ENCODE measurements around the gene ADAP1. TPM values are rescaled to one million over a fixed set of nuclear protein-coding genes. Genes with fewer than 3 reads are reported as not detected.

Gene ADAP1
- total RNA-seq, 1 donor from 2014 or later = 5.2 TPM

- DNase-seq (ENCODE audit: low read depth, low spot score) = no peak
- Mint-ChIP-seq H3K4me3 (no peak overlapping the region), H3K36me3 (ENCODE audit: low read depth) (no peaks in the 10 kb centered on the region), H3K4me1 (no peaks in the 10 kb centered on the region), H3K27me3 (ENCODE audit: low read depth) (peaks cover 33% of the 10 kb centered on the region), H3K9me3 (peaks cover 6% of the 10 kb centered on the region), H3K27ac (ENCODE audit: unreplicated experiment) (no peak overlapping the region)
- TF ChIP-seq, protein P1, sequence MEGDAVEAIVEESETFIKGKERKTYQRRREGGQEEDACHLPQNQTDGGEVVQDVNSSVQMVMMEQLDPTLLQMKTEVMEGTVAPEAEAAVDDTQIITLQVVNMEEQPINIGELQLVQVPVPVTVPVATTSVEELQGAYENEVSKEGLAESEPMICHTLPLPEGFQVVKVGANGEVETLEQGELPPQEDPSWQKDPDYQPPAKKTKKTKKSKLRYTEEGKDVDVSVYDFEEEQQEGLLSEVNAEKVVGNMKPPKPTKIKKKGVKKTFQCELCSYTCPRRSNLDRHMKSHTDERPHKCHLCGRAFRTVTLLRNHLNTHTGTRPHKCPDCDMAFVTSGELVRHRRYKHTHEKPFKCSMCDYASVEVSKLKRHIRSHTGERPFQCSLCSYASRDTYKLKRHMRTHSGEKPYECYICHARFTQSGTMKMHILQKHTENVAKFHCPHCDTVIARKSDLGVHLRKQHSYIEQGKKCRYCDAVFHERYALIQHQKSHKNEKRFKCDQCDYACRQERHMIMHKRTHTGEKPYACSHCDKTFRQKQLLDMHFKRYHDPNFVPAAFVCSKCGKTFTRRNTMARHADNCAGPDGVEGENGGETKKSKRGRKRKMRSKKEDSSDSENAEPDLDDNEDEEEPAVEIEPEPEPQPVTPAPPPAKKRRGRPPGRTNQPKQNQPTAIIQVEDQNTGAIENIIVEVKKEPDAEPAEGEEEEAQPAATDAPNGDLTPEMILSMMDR (conservative IDR thresholded peaks at IDR 0.05) = no peak
These were observed 13.7 kb downstream of the ADAP1 start for GRCh38 chr7:940599-941408.

GRCh38 chr7:939843-940242 is 14.6 kb downstream of the ADAP1 start:
- Mint-ChIP-seq H3K4me3 (no peak overlapping the region), H3K27ac (ENCODE audit: unreplicated experiment) (no peak overlapping the region), H3K27me3 (ENCODE audit: low read depth) (peaks cover 32% of the 10 kb centered on the region), H3K4me1 (no peaks in the 10 kb centered on the region), H3K36me3 (ENCODE audit: low read depth) (no peaks in the 10 kb centered on the region), H3K9me3 (peaks cover 6% of the 10 kb centered on the region)
- TF ChIP-seq, protein P1 (conservative IDR thresholded peaks at IDR 0.05) = no peak
- DNase-seq (ENCODE audit: low read depth, low spot score) = no peak

- Mint-ChIP-seq H3K27me3 (ENCODE audit: low read depth) (peaks cover 29% of the 10 kb centered on the region), H3K27ac (ENCODE audit: unreplicated experiment) (no peak overlapping the region), H3K9me3 (peaks cover 6% of the 10 kb centered on the region), H3K4me3 (no peak overlapping the region), H3K4me1 (no peaks in the 10 kb centered on the region), H3K36me3 (ENCODE audit: low read depth) (no peaks in the 10 kb centered on the region)
- no peak for DNase-seq (ENCODE audit: low read depth, low spot score)
- TF ChIP-seq, protein P1 (conservative IDR thresholded peaks at IDR 0.05) = no peak
These were observed 15.8 kb downstream of the ADAP1 start for GRCh38 chr7:938546-939185.

GRCh38 chr7:937856-938484 is 16.5 kb downstream of the ADAP1 start:
- Mint-ChIP-seq H3K4me3 (no peak overlapping the region), H3K36me3 (ENCODE audit: low read depth) (no peaks in the 10 kb centered on the region), H3K27ac (ENCODE audit: unreplicated experiment) (no peak overlapping the region), H3K4me1 (no peaks in the 10 kb centered on the region), H3K9me3 (peaks cover 6% of the 10 kb centered on the region), H3K27me3 (ENCODE audit: low read depth) (peaks cover 29% of the 10 kb centered on the region)
- no peak for DNase-seq (ENCODE audit: low read depth, low spot score)
- TF ChIP-seq, protein P1 (conservative IDR thresholded peaks at IDR 0.05) = no peak

- no peak overlapping the region for H3K27ac Mint-ChIP-seq (ENCODE audit: unreplicated experiment)
- TF ChIP-seq, protein P1 (conservative IDR thresholded peaks at IDR 0.05) = no peak
- H3K9me3 Mint-ChIP-seq = peaks cover 6% of the 10 kb centered on the region
- no peak for DNase-seq (ENCODE audit: low read depth, low spot score)
- H3K27me3 Mint-ChIP-seq (ENCODE audit: low read depth) = peaks cover 22% of the 10 kb centered on the region
- H3K4me3 Mint-ChIP-seq = no peak overlapping the region
- H3K4me1 Mint-ChIP-seq = no peaks in the 10 kb centered on the region
- no peaks in the 10 kb centered on the region for H3K36me3 Mint-ChIP-seq (ENCODE audit: low read depth)
These were observed 18.0 kb downstream of the ADAP1 start for GRCh38 chr7:936386-937054.
